Cerebellar cortex (tissue), 1 donor: Measurements from ENCODE around the gene SAP25.

Source experiments
- DNase-seq: peaks from one replicate; pipeline ENCODE4 v3.0.0-alpha.2; 2015; ENCODE audit warnings: low spot score

SAP25 gene

DNA sequence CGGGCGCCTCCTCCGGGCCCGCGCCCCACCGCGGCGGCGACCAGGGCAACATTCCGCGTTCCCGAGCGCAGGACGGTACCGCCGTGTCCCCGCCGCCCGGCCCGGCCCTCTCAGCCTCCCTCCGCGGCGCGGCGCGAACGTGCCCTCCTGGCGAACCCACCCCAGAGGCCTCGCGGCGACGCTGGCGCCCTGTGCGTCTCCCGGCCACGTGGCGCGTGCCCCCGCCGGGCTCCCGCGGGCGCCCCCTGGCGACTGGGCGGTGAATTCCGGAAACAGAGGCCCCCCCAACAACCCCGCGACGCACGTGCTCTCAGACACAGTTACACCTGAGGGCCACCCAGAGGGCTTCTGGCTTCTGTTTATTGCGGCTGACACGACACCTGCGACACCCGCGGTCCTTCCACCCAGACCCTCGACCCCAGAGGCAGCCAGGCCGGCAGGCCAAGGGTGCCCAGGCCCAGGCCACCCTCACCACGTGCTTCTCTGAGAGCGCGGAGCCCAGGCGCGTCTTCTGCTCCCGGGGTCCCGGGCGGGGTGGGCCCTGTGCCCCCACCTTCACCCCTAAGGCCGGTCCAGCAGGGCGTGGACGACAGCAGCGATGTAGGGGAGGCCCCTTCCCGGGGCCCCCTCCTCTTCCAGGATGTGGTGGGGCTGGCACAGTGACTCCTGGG is at the start of gene SAP25:
TSS of gene SAP25 (minus strand) at position 210 of the 671 bp plus-strand sequence. CDS start at position 52, 158 bp downstream.
- no peak for DNase-seq

DNA sequence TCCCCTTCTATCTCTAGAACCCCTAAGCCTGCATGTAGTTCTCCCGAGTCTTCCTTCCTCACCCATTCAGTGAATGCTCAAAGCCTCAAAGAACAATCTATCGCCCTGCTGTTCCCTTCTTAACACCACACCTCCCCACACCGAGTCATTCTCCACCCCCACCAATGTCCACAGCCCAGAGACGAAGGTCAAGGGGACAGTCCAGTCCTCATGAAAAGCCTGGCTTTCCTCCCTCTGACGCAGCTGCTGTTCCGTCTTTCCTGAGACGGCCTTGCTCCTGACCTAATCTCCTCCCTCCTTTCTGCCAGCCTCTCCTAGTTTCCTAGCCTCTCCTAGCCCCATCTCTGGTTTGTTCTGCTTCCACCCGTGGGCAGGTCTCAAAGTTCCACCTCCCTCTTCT is 47.9 kb upstream of the SAP25 start:
- no peak for DNase-seq

DNA sequence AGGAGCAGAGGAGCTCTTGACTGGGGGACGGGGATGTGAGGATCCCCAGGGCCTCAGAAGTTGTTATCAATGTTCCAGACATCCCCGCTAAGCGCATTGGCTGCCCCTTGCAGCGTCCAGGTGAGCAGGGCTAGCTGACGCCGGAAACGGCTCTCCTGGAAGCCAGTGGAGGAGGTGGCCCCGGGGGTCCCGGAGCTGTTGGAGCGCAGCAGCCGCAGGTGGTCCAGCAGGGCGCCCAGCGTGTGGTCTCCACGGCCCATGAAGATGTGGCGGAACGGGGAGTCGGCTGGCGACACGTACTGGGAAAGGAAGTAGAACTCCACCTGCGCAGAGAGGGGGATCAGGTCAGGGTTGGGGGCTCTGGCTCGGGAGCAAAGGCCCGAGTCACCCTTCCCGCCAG is 47.1 kb upstream of the SAP25 start:
- no peak for DNase-seq

DNA sequence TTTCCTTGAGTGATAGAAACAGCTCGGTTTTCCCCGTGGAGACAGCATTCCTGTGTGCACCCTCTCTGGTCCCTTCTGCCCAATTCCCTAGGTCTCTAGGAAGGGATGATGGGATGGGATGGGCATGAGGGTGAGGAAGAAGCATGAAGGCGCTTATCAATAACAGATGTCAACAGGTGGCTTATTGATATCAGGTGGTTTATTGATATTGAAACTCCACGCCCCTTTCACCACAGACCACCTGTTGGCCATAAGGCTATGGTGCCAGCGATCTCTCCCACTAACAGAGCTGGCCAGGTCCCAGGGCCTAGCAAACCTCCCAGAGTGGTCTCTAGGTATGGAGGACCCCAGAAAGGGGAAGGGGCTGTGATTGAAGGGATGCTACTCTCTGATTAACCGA is 46.5 kb upstream of the SAP25 start:
- DNase-seq = no peak

DNA sequence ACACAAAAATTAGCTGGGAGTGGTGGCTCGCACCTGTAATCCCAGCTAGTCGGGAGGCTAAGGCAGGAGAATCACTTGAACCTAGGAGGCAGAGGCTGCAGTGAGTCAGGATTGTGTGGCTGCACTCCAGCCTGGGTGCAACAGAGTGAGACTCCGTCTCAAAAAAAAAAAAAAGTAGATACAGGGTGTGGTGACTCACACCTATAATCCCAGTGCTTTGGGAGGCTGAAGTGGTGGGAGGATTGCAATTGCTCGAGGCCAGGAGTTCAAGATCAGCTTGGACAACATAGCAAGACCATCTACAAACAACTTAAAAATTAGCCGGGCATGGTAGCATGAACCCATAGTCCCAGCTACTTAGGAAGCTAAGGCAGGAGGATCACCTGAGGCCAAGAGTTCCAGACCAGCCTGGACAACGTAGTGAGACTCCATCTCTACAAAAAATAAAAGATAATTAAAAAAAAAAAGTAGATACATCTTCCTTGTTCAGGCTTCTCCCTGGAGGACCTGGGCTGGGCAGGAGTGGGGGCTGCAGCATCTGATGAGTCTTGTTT is 40.7 kb upstream of the SAP25 start:
- DNase-seq = no peak

DNA sequence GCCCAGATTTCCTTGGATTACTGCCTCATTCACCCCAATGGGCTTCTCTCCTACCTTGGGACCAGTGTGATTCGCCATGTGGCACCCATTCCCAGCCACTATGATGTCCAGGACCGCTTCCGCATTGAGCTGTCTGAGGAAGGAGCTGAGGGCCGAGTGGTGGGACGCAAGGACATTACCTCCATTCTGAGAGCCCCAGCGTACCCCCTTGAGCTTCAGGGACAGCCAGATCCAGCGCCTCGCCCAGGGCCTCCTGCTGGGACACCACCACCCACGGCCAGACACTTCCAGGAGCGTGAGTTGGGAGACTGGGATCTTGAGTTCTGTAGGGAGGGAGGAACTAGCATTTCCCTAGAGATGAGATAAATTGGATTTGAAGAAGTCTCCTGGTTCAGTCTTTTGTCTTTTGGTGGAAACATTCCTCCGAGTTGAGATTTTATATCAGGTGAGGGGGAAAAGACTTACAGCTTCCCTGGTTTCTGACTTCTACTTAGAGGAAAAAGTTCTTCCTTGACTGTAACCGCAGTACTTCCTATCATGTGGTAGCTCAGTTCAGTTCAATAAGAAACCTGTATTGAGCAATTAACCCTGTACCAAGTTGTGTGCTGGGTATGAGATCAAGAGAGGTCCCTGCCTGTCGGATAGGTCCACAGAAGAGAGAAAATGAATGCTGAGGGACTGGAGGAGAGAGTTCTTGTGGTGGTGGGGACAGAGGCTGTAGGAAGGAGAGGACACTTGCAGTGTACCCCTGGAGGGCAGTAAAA is 39.9 kb upstream of the SAP25 start:
- no peak for DNase-seq

DNA sequence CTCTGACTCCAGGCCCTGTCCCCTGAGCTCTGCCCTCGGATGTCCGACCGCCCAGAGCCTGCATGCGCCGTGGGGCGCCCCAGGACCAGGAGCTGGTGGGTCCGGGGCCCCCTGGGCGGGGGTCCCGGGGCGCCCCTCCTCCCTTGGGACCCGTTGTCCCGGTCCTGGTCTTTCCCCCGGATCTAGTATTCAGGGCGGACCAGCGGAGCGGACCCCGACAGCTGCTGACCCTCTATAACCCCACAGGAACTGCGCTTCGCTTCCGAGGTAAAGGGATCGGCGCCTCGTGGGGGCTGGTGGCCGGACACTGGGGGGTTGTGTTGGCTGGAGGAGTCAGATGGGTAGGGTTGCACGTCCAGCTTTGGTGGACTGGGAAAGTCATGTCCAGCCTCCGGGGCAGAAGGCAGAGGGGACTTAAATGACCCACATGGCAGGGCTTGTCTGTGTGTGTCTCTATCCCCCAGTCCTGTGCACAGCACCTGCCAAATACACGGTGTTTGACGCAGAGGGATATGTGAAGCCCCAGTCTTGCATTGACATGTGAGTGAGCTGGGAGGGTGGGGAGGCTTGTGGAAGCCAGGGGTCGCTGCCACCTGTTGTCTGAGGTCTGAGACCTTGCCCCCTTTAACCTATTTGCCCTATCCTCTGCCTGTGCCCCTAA is 39.2 kb upstream of the SAP25 start:
- no peak for DNase-seq

DNA sequence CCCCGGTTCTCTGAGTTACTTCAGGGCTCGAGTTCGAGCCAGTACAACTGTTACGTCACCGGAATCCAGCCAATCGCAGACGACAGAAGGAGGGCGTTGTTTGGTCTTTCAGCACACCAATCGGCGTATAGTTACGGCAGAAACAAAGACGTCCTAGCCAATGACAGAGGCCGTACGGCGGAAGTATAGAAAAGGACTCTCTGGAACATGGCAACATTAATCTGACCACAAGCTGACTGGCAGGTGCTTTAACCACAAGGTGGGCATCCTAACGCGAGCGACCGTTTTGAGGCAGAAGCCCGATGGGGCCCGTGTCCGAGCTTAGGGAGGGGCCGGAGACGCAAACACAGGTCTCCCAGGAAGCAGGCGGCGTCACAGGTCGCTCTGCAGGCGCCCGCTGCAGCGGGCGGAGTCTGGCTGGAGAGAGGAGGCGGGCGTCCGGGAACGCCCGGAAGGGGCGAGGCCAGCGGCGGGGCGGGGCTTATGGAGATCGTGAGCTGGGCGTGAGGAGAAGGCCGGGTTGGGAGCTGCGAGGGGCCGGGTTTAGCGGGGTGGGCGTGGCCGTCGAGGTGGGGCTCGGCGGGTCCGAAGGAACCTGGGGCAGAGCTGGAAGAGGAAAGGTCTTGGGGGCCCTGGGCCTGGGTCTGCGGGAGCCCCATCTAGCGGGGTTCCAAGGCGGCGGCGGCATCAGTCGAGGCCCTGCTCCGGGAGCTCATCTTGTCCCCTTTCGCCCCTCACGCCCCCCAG is 38.5 kb upstream of the SAP25 start, which contains the start of gene MOSPD3:
TSS of gene MOSPD3 (plus strand) at position 558 of the 747 bp plus-strand sequence. CDS start 252 bp downstream, outside the sequence.
- DNase-seq = peak; percentile 100

DNA sequence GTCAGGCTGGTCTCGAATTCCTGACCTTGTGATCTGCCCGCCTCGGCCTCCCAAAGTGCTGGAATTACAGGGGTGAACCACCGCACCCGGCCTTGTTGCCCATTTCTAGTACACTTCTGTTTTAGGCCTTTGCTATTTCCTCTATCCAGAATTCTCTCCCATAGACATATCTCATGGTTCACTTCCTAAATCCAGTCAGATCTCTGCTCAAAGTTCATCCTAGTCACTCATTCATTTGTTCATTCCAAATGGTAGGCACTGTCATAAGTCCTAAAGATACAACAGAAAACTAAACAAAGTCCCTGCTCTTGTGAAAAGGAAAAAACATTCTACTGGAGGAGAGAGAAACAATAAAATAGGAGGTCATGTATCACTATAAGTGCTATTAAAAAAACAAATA is 36.3 kb upstream of the SAP25 start:
- no peak for DNase-seq

DNA sequence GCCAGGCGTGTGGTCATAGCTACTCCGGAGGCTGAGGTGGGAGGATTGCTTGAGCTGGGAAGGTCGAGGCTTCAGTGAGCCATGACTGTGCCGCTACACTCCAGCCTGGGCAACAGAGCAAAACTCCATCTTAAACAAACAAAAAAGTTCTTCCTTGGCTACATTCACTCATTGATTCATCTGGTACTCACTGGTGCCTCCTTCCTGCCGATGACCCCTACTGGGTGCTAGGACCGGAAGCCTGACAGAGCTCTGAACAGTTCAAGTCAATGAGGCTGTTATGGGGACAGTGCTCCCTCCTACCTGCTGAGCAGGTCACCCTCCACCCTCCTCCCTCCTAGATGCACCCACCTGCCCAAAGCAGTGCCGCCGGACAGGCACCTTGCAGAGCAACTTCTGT is 33.4 kb upstream of the SAP25 start:
- no peak for DNase-seq

DNA sequence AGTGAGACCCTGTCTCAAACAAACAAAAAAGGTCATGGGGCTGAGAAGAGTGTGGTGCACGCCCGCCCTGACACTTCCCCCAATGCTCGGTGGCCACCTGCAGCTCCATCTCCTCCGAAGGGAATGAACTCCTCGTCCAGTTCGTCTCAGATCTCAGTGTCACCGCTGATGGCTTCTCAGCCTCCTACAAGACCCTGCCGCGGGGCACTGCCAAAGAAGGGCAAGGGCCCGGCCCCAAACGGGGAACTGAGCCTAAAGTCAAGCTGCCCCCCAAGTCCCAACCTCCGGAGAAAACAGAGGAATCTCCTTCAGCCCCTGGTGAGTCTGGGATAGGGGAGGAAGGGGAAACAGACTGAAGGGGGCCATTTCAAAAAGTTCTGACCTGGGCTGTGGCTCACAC is 32.6 kb upstream of the SAP25 start:
- DNase-seq = no peak

DNA sequence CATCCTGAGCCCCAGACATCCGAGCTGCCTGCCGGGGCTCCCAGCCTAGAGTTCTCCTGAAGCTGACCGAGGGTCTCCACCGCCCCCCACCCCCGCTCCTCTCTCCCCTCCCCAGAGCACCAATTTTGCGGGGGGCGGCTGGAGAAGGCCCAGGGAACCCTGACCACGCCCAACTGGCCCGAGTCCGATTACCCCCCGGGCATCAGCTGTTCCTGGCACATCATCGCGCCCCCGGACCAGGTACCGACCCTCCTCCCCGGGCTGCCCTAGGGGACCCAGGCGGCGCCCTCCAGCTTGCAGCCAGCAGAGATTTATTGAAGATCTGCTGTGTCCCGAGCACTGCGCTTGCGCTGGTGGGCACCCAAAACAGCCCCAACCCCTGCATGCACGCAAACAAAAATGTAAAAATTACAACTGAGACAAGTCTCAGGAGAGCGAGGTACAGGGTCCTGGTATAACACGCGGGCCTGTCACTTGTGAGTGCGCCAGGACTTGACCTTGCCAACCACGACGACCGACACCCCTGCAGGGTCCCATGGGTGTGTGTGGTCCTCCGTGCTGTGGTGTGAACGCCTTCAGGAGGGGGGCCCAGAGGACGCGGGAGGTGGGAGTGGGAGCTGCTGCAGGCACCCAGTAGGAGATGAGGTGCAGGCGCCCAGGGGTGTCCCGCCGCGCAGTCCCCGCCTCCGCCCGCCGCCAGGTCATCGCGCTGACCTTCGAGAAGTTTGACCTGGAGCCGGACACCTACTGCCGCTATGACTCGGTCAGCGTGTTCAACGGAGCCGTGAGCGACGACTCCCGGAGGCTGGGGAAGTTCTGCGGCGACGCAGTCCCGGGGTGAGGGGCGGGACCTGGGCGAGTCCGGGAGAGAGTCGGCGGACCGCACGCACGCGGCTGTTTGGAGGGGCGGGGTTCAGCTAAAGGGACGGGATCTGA is 31.5 kb upstream of the SAP25 start:
- no peak for DNase-seq

DNA sequence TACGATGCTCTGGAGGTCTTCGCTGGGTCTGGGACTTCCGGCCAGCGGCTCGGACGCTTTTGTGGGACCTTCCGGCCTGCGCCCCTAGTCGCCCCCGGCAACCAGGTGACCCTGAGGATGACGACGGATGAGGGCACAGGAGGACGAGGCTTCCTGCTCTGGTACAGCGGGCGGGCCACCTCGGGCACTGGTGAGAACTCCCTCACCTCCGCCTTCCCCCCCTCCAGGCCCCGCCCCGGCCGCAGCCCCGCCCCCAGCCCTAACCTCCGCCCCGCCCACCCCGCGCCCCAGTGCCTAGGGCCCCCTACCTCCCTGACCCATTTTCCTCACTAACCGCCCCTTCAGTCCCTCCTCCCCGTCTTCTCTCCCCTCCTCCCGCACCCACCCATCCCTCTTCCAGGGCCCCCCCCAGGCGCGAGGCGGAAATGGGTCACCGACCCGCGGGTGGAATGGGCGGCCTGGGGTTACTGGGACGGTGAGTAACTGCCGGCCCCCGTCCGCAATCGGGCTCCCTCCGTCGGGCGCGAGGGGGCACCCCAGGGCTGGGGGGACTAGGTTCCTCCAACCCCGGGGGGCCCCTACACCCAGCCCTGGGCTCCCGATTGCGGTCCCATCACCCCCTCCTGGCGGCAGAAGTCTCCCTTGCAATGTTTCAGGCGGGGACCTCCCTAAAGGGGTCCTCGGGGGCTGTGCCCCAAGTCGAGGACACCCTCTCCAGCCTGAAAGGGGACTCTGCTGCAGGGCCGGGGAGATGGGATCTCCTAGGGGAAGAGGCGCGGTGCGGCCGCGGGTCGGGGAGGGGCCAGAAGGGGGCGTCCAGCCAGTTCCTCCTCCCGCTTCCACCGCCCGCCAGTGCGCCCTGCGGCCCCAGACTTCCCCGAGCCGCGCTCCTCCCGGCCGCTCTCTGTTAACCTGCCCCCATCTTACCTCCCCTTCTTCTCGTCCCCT is 30.6 kb upstream of the SAP25 start:
- peak; percentile 72 for DNase-seq

DNA sequence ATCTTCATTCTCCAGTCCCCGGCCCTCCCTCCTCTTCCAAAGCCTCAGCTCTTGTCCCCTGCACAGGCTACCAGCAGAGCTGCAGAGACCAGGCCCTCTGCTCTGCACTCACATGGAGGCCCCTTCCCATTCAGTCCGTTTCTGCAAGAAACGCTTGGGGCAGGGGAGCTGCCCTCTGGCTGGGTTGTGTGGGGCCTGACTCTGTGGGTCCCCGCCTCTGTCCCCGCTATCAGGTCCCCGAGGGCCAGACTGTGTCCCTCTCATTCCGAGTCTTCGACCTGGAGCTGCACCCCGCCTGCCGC is 30.0 kb upstream of the SAP25 start:
- DNase-seq = peak; percentile 62

DNA sequence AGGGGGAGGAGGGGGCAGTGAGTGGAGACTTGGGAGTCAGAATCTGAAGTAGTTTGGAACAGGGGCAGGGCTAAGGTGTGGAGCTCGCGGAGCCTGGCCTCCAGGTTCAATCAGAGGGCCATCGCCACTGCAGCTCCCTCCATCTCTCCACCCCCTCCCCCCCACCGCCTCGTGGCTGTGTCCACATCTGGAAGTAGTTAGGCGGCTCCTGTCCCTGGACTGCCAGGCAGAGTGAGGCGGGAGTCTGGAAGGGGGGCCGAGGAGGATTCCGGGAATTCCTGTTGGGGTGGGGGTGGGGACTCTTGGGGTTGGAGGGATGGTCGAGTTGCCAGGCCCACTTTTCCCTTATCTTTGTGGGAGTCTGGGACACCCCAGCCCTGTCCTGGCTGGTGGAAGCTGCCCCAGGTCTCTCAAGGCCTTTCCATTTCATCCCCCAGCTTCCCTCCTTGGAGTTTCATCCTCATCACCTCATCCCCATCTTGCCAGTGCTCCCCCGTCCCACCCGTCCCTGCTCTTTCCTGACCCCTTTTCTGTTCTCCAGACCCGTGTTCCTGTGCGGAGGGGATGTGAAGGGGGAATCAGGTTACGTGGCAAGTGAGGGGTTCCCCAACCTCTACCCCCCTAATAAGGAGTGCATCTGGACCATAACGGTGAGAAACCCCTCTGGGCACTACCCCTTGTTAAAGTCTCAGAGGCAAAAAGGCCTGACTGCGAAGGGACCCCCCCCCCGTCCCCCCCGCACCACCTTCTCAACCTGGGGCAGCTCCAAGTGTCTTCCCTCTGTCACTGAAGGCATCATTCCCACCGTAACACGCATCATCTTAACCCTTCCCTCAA is 29.4 kb upstream of the SAP25 start:
- peak; percentile 62 for DNase-seq

DNA sequence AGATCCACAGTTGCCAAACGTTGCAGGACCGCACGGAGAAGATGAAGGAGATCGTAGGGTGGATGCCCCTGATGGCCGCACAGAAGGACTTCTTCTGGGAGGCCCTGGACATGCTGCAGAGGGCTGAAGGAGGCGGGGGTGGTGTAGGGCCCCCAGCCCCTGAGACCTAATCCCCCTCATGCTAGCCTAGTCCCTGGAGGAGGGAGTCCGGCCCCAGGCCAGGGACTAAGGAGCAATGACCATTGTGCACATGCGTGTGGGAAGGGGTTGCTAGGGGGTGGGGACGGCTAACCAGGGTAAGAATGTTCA is 27.0 kb upstream of the SAP25 start:
- no peak for DNase-seq

DNA sequence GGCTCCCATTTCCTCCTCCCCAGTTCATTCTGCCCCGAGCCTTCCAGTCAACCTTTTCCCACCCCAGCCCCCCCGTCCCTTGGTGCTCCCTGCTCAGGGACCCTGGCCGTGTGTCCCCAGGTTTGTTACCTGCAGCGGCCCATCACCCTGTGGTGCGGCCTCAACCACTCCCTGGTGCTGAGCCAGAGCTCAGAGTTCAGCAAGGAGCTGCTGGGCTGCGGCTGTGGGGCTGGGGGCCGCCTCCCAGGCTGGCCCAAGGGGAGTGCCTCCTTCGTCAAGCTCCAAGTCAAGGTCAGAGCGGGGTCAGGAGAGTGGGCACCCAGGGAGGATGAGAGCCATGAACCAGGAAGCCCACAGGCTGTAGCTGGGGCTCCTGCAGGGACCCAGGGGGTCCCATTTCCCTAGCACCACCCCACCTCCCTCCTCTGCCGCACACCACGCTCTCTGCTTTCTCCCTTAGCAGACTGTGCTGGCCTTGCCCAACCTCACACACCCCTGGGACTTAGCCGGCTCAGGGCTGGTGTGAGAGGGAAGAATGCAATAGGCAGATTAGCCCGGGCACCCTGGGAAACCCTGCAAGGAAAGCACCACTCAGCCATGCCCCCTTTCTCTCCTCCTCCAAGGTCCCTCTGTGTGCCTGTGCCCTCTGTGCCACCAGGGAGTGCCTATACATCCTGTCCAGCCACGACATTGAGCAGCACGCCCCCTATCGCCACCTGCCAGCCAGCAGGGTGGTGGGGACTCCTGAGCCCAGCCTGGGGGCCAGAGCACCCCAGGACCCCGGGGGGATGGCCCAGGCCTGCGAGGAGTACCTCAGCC is 26.4 kb upstream of the SAP25 start:
- DNase-seq = no peak

DNA sequence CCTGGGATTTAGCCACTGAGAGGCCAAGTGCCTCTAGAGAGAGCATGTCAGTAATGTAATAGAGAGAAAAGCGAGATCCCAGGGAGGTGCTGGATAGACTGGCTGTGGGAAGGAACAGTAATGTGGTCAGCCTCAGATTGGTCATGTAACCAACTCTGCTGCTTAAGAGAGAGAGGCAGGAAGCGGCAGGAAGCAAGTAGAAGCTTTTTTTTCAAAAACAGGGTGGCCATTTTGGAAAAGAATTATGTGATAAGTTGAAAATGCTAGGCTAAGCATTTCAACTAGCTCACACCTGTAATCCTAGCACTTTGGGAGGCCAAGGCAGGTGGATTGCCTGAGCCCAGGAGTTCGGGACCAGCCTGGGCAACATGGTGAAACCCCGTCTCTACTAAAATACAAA is 24.7 kb upstream of the SAP25 start:
- DNase-seq = no peak
